Right renal pelvis (tissue), 4 donors: ENCODE results near the gene SAC3D1. TPM values are rescaled to one million over a fixed set of nuclear protein-coding genes. Genes with fewer than 3 reads are reported as not detected.
A peak's percentile ranks its signal among the peaks of the same experiment; 100 is the strongest.

ENCODE experiments used
- DNase-seq, 4 donors: peaks; one replicate each; pipeline ENCODE4 v3.0.0-alpha.2; 2013; ENCODE audit warnings: low read depth in 4 of 4, low spot score in 3 of 4, missing footprints in 1 of 4
- polyA plus RNA-seq, 4 donors: library from polyadenylated mRNA; unstranded; fragments of 120-200 nt; gene quantifications; one replicate each; pipeline ENCODE4 v1.2.1, GENCODE V29; 2013; ENCODE audit not compliant: insufficient read length in 4 of 4

SAC3D1 gene
- polyA plus RNA-seq, 4 donors, result 11.6 to 16.2 (median 12.6) TPM

GRCh38 chr11:65084598-65085375 lies 43.8 kb downstream of the SAC3D1 start:
- DNase-seq, result peak in 1 of 4 donors; percentile 7

GRCh38 chr11:65085446-65085845 lies 44.4 kb downstream of the SAC3D1 start:
- no peak for DNase-seq

GRCh38 chr11:65086809-65087208 lies 45.8 kb downstream of the SAC3D1 start:
- no peak for DNase-seq

GRCh38 chr11:65087216-65087615 lies 46.2 kb downstream of the SAC3D1 start:
- DNase-seq, result no peak

- DNase-seq, result no peak
Observed at GRCh38 chr11:65087827-65088226, 46.8 kb downstream of the SAC3D1 start.

- no peak for DNase-seq
Observed at GRCh38 chr11:65089621-65090020, 48.6 kb downstream of the SAC3D1 start.

- DNase-seq, result no peak
Observed at GRCh38 chr11:65090628-65091027, 49.6 kb downstream of the SAC3D1 start.

Other genes with a start within 250 kb of the SAC3D1 start
- gene MAP4K2, start 238.0 kb upstream of the SAC3D1 start, polyA plus RNA-seq, result 10 to 100 TPM; 21.4 to 21.5 (median 21.4) TPM
- 10 to 100 TPM; 35.0 to 46.6 (median 40.6) TPM for gene MEN1, start 230.7 kb upstream of the SAC3D1 start, polyA plus RNA-seq
- gene CDC42BPG, start 196.6 kb upstream of the SAC3D1 start, polyA plus RNA-seq, result 1 to 10 TPM; 4.4 to 7.1 (median 5.4) TPM
- 10 to 100 TPM; 54.1 to 69.5 (median 60.5) TPM for gene EHD1, start 162.6 kb upstream of the SAC3D1 start, polyA plus RNA-seq
- 10 to 100 TPM; 15.5 to 25.9 (median 16.5) TPM for gene ATG2A, start 124.0 kb upstream of the SAC3D1 start, polyA plus RNA-seq
- 10 to 100 TPM; 14.9 to 18.8 (median 17.9) TPM for gene PPP2R5B, start 116.5 kb upstream of the SAC3D1 start, polyA plus RNA-seq
- gene GPHA2, start 105.3 kb upstream of the SAC3D1 start, polyA plus RNA-seq, result 1 to 10 TPM in 3 of 4 donors, under 1 TPM in 1; 0.54 to 2.8 (median 1.9) TPM
- 1 to 10 TPM in 2 of 4 donors, under 1 TPM in 2; 0.80 to 1.5 (median 1.00) TPM for gene MAJIN, start 69.1 kb upstream of the SAC3D1 start, polyA plus RNA-seq
- 1 to 10 TPM; 3.2 to 3.5 (median 3.3) TPM for gene BATF2, start 44.2 kb upstream of the SAC3D1 start, polyA plus RNA-seq
- 10 to 100 TPM; 52.3 to 70.2 (median 59.7) TPM for gene ARL2, start 27.1 kb upstream of the SAC3D1 start, polyA plus RNA-seq
- gene SNX15, start 13.8 kb upstream of the SAC3D1 start, polyA plus RNA-seq, result 10 to 100 TPM; 31.1 to 33.5 (median 31.9) TPM
- 10 to 100 TPM; 12.0 to 16.2 (median 13.1) TPM for gene NAALADL1, start 17.3 kb downstream of the SAC3D1 start, polyA plus RNA-seq
- gene CDCA5, start 42.8 kb downstream of the SAC3D1 start, polyA plus RNA-seq, result 10 to 100 TPM; 15.6 to 21.7 (median 18.7) TPM
- gene ZFPL1, start 43.0 kb downstream of the SAC3D1 start, polyA plus RNA-seq, result 10 to 100 TPM; 31.8 to 38.9 (median 32.7) TPM
- 100 to 1,000 TPM in 1 of 4 donors, 10 to 100 TPM in 3; 90.9 to 148 (median 99.2) TPM for gene VPS51, start 55.0 kb downstream of the SAC3D1 start, polyA plus RNA-seq
- gene TM7SF2, start 70.7 kb downstream of the SAC3D1 start, polyA plus RNA-seq, result 10 to 100 TPM; 77.6 to 95.7 (median 87.9) TPM
- 10 to 100 TPM in 1 of 4 donors, 1 to 10 TPM in 3; 6.5 to 11.4 (median 6.9) TPM for gene ZNHIT2, start 76.5 kb downstream of the SAC3D1 start, polyA plus RNA-seq
- 100 to 1,000 TPM; 558 to 873 (median 611) TPM for gene FAU, start 80.9 kb downstream of the SAC3D1 start, polyA plus RNA-seq
- 10 to 100 TPM; 61.8 to 66.5 (median 64.0) TPM for gene MRPL49, start 81.1 kb downstream of the SAC3D1 start, polyA plus RNA-seq
- gene SYVN1, start 93.3 kb downstream of the SAC3D1 start, polyA plus RNA-seq, result 10 to 100 TPM; 47.0 to 54.9 (median 51.0) TPM
- under 1 TPM in 2 of 4 donors, not detected in 2; 0.15 to 0.17 TPM for gene SPDYC, start 129.0 kb downstream of the SAC3D1 start, polyA plus RNA-seq
- 100 to 1,000 TPM in 2 of 4 donors, 10 to 100 TPM in 2; 84.3 to 109 (median 97.7) TPM for gene CAPN1, start 140.7 kb downstream of the SAC3D1 start, polyA plus RNA-seq
- 10 to 100 TPM; 24.4 to 26.8 (median 26.0) TPM for gene POLA2, start 220.8 kb downstream of the SAC3D1 start, polyA plus RNA-seq